ENCODE results near the gene ATXN7L3.

DNA sequence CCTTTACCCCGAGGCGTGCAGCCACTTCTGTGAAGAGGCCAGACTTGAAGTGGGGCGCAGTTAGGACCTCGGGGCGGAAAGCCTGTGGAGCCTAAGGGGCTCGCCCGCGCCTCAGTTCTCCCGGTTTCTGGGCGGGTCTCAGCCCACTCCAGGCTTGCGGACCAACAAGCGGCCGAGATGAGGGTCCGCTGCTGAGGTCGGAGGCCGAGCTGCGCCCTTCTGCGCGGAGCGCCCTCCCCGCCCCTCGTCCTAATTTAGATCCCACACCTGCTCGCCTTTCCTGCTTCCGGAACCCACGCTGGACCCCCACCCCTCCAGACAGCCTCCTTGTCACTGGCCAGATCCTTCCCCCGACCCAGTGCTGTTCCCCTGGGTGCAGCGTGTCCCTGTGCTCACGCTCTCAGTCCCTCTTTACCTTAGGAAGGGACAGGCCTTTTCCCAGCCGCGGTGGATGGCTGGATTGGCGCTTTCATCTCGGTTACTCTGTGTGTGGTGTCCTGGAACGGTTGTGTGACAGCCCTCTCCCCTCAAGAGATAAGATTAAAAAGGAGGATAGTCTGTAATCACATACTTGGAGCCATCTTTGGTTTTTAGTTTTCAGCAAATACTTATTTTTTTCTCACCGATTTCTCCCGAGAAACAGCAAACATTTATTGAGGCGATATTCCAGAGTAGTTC lies 933 bp upstream of the ATXN7L3 start:
- TF ChIP-seq CTCF (conservative IDR thresholded peaks at IDR 0.05) (no peak), EZH2 (IDR thresholded peaks at IDR 0.05; ENCODE audit: low read depth) (no peak)

All from PC-9 (cell line).